SK-N-MC (cell line): Measurements from ENCODE around the gene CPEB2.

Experiments used
- EZH2 ChIP-seq: fragments of 200-600 bp; sonication (generic); IDR thresholded peaks from one replicate; pipeline ENCODE4 v1.6.1; 2017; ENCODE audit warnings: antibody characterized with exemption
- FOXP2 ChIP-seq: optimal IDR thresholded peaks from 2 replicates; pipeline ENCODE3; 2011; ENCODE audit warnings: mild to moderate bottlenecking, moderate library complexity; ENCODE audit not compliant: insufficient read depth; ENCODE audit errors: extremely low read length, control extremely low read depth
- POLR2AphosphoS5 ChIP-seq: IDR thresholded peaks from 2 replicates; pipeline ENCODE4 v1.6.1; 2012; ENCODE audit warnings: mild to moderate bottlenecking, low read depth, low read length, borderline replicate concordance

GRCh38 chr4:15060213-15060612 lies 57.9 kb downstream of the CPEB2 start:
- TF ChIP-seq EZH2: no peak
- no peak for TF ChIP-seq POLR2AphosphoS5
- no peak for TF ChIP-seq FOXP2
